HUES6 (cell line): ENCODE data around the gene KIAA1614.

Source experiments
- H3K27ac ChIP-seq: 2 replicates; pipeline ENCODE4 v1.7.0; 2013; ENCODE audit warnings: low read depth, mild to moderate bottlenecking, low read length, inconsistent platforms
- H3K27me3 ChIP-seq: 2 replicates; pipeline ENCODE4 v1.6.1; 2013; ENCODE audit warnings: low read length; ENCODE audit not compliant: control insufficient read depth, insufficient read depth
- H3K36me3 ChIP-seq: 2 replicates; pipeline ENCODE4 v1.6.1; 2013; ENCODE audit warnings: low read length; ENCODE audit not compliant: control insufficient read depth, insufficient read depth
- H3K4me1 ChIP-seq: 2 replicates; pipeline ENCODE4 v1.6.1; 2013; ENCODE audit warnings: low read length; ENCODE audit not compliant: control insufficient read depth, insufficient read depth
- H3K4me3 ChIP-seq: 2 replicates; pipeline ENCODE4 v1.5.1; 2013; ENCODE audit warnings: low read depth, low read length
- H3K9ac ChIP-seq: one replicate; pipeline ENCODE4 v1.6.1; 2013; ENCODE audit warnings: mild to moderate bottlenecking, low read length
- H3K9me3 ChIP-seq: 2 replicates; pipeline ENCODE4 v1.6.1; 2013; ENCODE audit warnings: low read depth, low read length; ENCODE audit not compliant: control insufficient read depth, insufficient read depth

Gene KIAA1614

DNA sequence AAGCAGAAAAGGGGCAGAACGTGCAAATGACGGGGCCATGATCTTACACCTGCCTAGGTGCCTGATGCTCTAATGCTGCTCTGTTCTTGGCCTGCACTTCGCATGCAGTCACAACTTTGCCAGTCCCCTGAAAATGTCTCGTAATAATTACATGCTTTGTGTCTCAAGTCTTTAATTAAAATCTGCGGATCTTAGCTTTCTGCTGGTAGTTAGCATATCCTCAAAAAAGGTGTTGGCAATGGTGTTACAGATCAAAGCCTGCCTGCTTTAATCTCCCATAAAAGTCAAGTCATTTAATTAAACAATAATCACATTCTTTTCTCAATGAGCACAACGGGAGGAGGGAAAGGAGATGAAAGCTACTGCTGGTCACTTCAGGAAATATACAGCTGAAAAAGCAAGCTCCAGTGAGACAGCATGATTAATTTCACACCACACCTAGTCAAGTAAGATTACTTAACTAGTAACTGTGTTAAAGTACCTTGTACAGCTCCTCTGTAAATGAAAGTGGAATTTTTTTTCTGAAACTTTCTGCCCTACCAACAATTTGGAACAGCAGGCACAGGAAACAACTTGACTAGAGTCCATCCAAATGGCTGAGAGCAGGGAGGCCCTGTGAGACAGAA, 64.1 kb downstream of the KIAA1614 start:
- Histone ChIP-seq H3K27me3 (no peaks in the 10 kb centered on the region), H3K4me1 (no peaks in the 10 kb centered on the region), H3K36me3 (peaks cover 50% of the 10 kb centered on the region), H3K4me3 (no peak overlapping the region), H3K9me3 (no peaks in the 10 kb centered on the region), H3K9ac (no peak overlapping the region), H3K27ac (no peak overlapping the region)

GRCh38 chr1:180981596-180982387, 69.1 kb downstream of the KIAA1614 start:
- H3K27ac ChIP-seq, result no peak overlapping the region
- H3K4me1 ChIP-seq, result no peaks in the 10 kb centered on the region
- peaks cover 60% of the 10 kb centered on the region for H3K36me3 ChIP-seq
- no peak overlapping the region for H3K9ac ChIP-seq
- H3K9me3 ChIP-seq, result no peaks in the 10 kb centered on the region
- no peak overlapping the region for H3K4me3 ChIP-seq
- H3K27me3 ChIP-seq, result no peaks in the 10 kb centered on the region

- no peak overlapping the region for H3K27ac ChIP-seq
- H3K9me3 ChIP-seq, result no peaks in the 10 kb centered on the region
- H3K4me3 ChIP-seq, result no peak overlapping the region
- no peaks in the 10 kb centered on the region for H3K27me3 ChIP-seq
- H3K36me3 ChIP-seq, result peaks cover 60% of the 10 kb centered on the region
- no peaks in the 10 kb centered on the region for H3K4me1 ChIP-seq
- H3K9ac ChIP-seq, result no peak overlapping the region
Observed at GRCh38 chr1:180982422-180982821, 69.7 kb downstream of the KIAA1614 start.

DNA sequence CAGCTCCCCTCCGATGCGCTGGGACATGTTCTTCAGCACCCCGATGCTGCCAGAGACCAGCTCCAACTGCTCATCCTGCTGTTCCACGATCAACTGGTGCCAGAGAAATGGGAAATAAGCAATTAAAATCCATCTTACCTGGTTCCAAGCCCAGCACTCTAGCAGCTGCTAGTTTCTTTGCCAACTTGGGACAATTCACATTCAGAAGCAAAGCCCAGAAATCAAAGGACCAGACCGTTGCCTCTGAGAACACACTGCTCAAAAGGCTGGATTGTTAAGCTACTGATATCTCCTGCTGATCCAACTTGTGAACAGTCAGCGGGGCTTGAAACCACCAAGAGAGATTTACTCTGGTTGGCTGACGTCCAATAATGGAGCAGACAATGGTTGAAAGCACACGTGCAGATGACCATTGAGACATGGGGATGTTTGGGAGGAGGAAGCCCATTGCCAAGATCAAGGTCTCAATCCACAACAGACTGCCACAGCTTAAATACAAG, 75.6 kb downstream of the KIAA1614 start:
- Histone ChIP-seq H3K4me3 (no peak overlapping the region), H3K36me3 (peaks cover 91% of the 10 kb centered on the region), H3K4me1 (no peaks in the 10 kb centered on the region), H3K27me3 (no peaks in the 10 kb centered on the region), H3K27ac (no peak overlapping the region), H3K9ac (no peak overlapping the region), H3K9me3 (no peaks in the 10 kb centered on the region)

GRCh38 chr1:180994262-180994661, 81.6 kb downstream of the KIAA1614 start:
- no peak overlapping the region for H3K27ac ChIP-seq
- H3K36me3 ChIP-seq, result peaks cover 53% of the 10 kb centered on the region
- no peaks in the 10 kb centered on the region for H3K4me1 ChIP-seq
- H3K4me3 ChIP-seq, result no peak overlapping the region
- H3K9ac ChIP-seq, result no peak overlapping the region
- H3K9me3 ChIP-seq, result no peaks in the 10 kb centered on the region
- no peaks in the 10 kb centered on the region for H3K27me3 ChIP-seq

DNA sequence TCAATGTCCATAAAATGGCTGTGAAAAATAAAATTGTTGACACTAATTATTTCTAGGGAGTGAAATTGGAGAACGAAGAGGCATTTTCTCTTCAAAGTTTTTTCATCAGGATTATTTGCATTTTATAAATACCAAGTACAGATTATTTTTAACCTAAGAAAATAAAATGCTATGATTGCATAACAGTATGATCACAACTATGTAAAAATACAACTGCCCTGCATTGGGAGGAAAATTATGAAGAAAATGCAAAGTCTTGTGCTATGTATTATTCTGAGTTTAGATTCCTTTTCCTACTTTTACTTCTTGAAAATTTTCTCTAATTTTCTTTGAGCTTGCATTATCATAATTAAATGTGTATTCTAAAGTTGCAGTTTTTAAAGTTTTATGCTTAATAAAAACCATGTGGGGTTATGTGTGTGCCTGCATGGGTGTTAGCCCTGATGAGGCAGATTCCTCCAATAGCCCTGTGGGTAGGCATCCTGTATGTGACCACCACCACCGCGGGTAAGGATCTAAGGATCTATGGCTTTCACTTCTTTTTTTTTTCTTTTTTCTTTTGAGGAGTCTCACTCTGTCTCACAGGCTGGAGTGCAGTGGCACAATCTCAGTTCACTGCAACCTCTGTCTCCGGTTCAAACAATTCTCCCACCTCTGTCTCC, 85.3 kb downstream of the KIAA1614 start:
- H3K27me3 ChIP-seq, result no peaks in the 10 kb centered on the region
- H3K27ac ChIP-seq, result no peak overlapping the region
- no peaks in the 10 kb centered on the region for H3K9me3 ChIP-seq
- no peaks in the 10 kb centered on the region for H3K4me1 ChIP-seq
- H3K4me3 ChIP-seq, result no peak overlapping the region
- no peak overlapping the region for H3K9ac ChIP-seq
- peaks cover 49% of the 10 kb centered on the region for H3K36me3 ChIP-seq
